GM21367 (cell line): ENCODE results near the gene CFAP299.

Experiments used
- ATAC-seq: cut with Tn5 transposase; IDR thresholded peaks from one replicate; pipeline ENCODE4 v1.9.1; 2021; ENCODE audit not compliant: unreplicated experiment

CFAP299 gene

DNA sequence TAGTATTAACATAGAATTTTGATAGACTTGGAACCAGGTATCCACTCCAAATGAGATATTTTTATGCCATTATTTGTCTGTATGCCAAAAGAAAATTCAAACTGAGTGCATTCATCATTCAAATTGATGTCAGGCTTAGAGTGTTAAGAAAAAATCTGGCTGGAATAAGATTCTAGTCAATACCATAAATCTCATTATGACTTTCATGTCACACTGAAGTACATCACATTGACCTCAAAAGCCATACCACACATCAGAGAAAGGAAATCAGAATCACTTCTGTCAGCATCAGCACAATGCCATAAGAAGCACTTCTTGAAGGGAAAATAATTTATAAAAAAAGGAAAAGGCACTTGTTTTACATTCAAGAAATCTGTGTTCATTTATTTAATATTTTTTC lies 575.9 kb downstream of the CFAP299 start:
- ATAC-seq = no peak

DNA sequence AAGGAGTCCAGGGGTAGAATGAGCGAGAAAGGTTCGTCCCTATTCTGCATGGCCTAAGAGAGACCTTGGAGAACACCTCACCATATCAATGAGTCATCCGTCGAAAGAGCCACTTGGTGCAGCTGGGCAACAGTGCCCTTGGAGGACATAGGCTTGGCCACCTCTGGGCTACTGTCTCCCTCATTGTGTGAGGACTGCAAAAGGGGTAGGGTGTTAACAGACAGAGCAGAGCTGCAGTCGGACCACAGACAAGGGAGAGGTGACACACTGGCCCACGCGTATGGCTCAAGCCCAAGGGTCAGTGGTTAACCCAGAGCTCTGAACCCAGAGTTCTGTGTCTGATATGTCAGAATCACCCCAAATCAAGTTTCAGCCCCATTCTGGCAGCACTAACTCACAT lies 576.8 kb downstream of the CFAP299 start:
- ATAC-seq = no peak

DNA sequence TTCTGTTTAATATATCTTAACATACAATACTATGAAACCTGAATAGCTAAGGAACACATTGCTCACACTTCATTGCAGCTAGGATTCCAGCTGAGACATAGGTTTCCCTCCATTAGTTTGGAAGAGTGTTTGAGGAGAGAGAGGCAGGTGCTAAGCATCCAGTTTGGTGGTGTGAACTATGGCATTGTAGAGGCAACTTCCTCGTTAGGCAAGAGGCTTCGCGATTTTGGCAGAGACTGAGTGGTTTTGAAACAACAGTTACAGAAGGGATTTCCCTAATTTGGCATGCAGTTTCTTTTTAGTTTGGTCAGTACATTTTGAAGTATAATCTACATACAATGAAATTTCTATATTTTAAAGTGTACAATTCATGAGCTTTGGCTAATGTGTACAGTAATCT lies 577.9 kb downstream of the CFAP299 start:
- peak; percentile 79 for ATAC-seq

DNA sequence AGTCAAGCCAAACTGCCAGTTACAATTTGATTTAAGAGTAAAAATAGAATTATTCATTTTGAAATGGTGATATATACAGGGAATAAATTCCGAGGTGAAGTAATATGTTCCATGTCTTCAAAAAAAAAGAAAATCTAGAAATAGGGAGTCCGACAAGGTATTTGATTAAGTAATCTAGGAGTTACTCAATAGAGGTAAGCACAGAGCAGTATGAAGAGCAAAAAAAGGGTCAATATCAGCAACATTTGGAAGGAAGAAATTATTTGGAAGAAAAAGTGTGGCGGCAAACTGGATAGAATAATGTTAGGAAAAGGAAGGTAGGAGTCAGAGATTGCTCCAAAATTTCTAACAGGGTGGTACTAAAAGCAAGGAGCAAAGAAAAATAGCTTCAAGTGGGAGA lies 581.2 kb downstream of the CFAP299 start:
- ATAC-seq = no peak

- ATAC-seq = no peak
These were observed 582.5 kb downstream of the CFAP299 start for GRCh38 chr4:80918004-80918403.

DNA sequence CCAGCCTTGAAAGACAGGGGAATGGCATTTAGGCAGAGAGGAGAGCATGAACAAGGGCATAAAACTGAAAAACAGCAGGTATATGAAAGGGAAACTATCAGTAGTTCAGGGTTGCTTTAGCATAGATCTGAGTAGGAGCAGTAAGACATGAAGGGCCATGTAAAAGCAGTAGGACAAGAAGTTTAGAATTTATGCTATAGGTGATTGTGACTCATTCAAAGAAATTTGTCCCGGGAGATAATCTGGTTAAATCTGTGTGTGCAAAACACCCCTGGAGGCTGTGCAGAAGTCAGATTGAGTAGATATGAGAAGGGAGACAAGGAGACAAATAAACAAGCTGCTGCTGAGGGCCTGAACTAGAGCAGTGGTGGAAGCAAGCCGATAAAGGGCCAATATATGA lies 585.9 kb downstream of the CFAP299 start:
- ATAC-seq = no peak

DNA sequence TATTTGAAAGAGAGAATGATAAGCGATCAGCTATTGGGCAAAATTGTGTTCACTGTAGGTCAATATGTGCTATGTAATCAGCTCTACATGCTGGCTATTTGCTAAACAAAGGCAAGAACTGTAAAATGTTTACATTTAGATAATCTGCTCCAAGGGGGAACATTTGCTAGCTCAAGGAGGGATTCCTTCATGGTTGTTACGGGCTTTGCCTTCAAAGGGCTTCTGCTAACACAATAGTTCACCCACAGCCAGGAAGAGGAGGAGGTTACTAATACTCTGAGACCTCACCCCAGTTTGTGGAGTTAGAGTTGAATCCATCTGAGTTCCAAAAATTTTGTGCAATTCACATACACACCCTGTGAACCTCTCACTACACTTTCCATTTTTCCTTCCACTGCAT lies 587.4 kb downstream of the CFAP299 start:
- ATAC-seq = no peak

DNA sequence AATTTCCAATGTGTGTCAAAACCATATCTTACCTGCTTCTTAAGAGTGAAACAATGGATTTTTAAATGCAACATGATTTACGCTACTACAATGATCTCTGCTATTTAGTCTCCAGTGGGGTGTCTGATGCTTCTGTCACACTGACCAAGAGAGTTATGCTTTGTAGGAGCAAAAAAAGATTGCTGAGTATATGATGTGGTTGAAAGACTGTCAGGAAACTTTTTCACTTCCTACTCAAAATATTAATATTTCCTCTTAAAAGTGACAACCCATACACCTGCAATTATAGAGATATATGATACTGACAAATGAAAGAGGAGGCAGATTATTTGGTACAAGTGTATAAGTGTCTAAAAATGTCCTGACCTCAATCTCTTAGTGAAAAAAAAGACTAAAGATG lies 589.8 kb downstream of the CFAP299 start:
- no peak for ATAC-seq

- no peak for ATAC-seq
These were observed 590.9 kb downstream of the CFAP299 start for GRCh38 chr4:80926446-80926845.

DNA sequence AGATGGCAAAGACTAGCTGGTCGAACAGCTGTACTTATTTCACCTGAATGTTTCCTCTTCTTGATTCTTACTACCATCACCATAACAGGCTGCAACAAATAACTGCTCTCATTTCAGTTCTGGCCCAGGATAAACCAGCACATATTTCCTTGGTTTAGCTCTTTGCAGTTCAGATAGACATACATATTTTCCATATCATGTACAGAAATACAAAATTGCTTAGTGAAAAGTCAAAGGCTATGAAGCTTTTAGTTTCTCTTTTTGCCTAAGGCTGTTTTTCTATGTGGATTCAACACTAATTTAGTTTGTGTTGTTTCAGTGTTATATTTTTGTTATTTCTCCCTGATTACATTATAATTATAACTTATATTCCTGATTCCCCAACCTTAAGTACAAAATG lies 591.4 kb downstream of the CFAP299 start:
- no peak for ATAC-seq

DNA sequence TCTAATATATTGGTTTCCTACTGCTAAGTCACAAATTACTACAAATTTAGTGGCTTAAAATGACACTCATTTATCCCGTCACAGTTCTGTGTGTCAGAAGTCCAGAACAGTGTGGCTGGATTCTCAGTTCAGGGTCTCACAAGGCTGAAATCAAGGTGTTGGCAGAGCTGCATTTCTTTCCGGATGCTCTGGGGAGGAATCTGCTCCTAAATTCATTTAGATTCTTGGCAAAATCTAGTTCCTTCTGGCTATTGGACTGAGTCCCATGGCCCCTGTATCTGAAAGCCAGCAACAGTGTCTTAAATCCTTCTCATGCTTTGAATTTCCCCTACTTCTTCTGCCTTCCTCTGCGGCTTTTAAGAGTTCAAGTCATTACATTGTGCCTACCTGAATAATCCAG lies 591.9 kb downstream of the CFAP299 start:
- no peak for ATAC-seq

DNA sequence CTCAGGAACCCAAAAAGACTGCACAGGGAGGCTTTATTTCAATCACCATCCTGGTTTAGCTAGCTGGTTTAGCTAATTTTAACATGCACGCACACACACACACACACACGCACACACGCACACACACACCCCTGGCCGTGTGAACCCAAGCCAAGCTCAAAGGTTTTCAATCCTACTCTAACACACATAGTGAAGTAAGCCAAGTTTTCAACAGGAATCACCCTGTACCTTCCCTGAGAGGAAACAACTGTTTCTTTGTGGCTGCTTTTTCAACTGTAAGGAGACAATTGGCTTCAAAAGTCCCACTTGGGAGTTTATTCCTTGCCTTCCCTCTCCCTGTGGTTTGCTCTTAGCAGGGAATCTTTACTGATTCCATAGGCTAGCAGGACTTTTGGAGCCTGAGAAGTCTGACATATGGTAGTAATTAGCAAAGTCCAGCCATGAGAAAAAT lies 596.1 kb downstream of the CFAP299 start:
- ATAC-seq = no peak

DNA sequence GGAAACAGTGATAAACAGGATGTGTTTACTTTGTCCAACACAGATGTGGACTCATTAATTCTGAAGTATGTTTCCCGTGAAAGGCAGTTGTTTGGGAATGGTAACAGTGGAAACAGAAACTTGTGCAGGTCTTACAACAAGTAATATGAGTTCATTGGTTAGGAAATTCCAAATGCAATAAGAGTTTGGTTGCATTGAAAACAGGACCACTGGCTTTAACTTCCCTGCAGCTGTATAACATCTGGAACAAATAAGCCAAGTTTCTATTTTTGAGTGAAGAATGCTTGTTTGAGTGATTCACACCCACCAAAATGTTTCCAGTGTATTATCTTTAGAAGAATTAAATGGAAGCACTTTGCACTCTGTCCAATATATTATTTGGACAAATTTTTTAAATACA lies 612.6 kb downstream of the CFAP299 start:
- no peak for ATAC-seq

- ATAC-seq = no peak
These were observed 613.5 kb downstream of the CFAP299 start for GRCh38 chr4:80948995-80949394.

- no peak for ATAC-seq
These were observed 620.9 kb downstream of the CFAP299 start for GRCh38 chr4:80956421-80956820.

DNA sequence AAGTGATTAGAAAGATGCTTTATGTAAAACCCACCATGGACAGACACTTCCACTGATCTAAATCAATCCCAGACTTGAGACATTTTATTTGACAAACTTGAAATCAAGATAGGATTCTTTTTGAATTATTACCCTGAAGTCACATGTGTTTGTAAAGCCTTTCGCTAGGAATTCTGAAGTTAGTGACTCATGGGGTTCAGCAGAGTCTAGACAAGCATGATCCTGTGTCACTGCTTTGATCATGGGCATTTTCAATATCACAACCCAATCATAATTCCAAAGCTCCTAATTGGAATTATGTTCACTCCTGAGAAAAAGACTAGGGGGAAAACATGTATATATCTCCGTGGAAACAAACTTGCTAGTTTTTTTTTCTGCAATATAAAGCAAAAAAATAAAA lies 627.5 kb downstream of the CFAP299 start:
- ATAC-seq = no peak

GRCh38 chr4:80967346-80967745 lies 631.8 kb downstream of the CFAP299 start:
- no peak for ATAC-seq

DNA sequence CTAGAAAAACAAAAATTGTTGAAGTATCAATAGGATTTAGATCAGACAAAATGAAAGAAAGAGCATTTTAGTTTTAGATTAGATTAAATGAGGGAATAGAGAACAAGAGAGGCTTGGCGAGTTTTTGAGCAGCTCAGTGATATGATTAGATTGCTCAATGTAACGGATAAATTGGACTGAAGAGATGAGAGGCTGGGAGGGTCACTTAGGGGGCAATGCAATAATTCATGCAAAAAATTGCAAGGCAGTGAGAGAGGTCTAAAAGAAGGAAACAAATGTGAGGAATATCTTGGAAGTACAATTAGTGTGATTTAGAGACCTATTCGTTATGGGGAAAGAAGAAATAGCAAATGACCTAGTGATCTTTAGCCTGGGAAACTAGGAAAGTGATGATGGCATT lies 644.7 kb downstream of the CFAP299 start:
- no peak for ATAC-seq

DNA sequence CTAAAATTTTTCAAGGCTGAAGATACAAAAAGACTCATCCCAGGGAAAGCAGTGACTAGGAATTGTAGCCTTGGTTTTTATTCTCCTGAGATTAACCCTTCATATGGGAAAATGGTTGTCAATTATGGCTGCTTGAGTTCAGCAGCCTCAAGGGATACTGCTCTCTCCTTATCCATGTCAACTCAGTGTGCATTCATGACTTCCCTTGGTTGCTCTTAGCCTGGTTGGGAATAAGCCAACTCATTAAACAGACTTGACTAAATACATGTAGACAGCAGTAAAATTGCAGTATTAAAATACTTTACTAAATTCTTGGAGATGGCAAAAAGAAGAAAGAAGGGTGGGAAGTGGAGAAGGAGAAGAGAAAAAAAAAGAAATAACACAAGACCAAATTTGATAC lies 650.5 kb downstream of the CFAP299 start:
- ATAC-seq = no peak

- ATAC-seq = peak; percentile 70
These were observed 654.5 kb downstream of the CFAP299 start for GRCh38 chr4:80989921-80990544.

GRCh38 chr4:80990851-80991250 lies 655.3 kb downstream of the CFAP299 start:
- ATAC-seq = peak; percentile 48

GRCh38 chr4:80999943-81000342 lies 664.4 kb downstream of the CFAP299 start:
- no peak for ATAC-seq

DNA sequence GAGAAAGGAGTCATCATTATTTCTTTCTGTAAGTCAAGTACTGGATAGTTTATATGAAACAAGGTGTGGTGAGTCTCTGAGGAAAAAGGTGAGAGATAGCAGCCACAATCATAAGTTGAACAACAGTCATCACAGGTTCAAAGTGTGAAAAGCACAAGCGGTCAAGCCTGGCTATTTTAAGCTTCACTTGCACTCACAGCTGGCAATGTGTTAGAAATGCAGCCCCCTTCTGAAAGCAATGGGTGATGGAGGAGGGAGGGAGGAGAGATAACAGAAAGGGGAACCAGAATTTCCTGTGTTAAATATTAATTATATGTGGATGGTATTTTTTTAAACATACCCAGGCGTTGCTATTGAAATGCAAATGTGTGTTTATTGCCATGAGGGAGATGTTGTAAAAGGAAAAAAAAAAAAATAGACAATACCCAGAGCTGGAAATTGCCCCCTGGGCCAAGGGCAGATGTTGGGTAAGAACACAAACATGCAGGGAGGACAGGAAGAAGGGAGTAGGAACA lies 668.1 kb downstream of the CFAP299 start:
- peak; percentile 98 for ATAC-seq
